HK-2 (cell line): Measurements from ENCODE around the gene ADARB2.
"Not testable (repeated sequence)": the region's sequence is repeated elsewhere in the genome, so short reads cannot be mapped to it uniquely, and the experiment has no call there.

Source experiments
- DNase-seq: peaks from one replicate; pipeline ENCODE4 v3.0.0-alpha.2; 2018; ENCODE audit not compliant: unreplicated experiment

ADARB2 gene

DNA sequence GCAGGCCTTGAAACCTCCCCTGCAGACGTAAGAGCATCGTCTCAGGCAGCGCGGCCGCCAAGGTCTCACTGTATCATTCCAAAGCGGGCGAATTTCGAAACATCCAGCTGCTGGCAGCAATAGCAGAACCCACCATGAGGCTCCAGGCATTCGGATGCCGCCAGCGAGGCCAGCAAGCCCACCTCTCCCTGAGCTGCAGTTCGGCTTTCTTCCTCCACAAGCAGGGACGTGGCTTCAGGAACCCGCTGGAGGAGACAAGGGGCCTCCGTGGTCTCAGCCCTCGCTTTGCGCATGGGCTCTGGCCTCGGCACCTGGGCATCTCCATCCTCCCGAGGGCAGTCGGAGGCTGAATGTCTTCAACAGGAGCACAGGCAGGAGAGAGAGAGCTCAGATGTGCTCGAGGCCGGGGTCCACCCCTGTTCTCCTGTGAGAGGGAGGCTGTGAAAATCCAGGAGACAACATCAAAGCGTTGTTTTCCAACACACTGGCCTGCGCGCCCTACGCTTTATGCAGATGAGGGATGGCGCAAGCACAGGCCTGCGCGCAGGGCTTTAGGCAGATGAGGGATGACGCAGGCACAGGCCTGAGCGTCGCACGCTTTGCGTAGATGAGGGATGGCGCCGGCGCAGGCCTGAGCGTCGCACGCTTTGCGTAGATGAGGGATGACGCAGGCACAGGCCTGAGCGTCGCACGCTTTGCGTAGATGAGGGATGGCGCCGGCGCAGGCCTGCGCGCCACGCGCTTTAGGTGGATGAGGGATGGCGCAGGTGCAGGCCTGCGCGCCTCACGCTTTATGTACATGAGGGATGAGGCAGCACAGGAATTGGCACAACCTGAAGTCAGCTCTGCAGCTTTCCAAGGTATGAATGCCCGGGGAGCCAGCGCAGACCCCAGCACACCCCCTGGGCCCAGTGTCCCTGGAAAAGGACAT, 577.9 kb downstream of the ADARB2 start:
- no peak for DNase-seq

DNA sequence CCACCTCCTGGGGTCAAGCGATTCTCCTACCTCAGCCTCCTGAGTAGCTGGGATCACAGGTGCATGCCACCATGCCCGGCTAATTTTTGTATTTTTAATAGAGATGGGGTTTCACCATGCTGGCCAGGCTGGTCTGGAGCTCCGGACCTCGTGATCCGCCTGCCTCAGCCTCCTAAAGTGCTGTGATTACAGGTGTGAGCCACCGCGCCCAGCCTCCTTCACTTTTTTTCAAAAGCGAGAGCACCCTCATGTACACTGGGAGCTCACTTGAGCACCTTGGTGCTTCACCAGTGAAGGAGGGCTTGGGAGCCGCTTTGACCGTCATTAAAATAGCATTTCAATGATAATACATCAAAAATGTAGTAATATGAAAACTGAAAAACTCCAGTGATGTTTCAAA, 578.8 kb downstream of the ADARB2 start:
- not testable (repeated sequence) for DNase-seq

DNA sequence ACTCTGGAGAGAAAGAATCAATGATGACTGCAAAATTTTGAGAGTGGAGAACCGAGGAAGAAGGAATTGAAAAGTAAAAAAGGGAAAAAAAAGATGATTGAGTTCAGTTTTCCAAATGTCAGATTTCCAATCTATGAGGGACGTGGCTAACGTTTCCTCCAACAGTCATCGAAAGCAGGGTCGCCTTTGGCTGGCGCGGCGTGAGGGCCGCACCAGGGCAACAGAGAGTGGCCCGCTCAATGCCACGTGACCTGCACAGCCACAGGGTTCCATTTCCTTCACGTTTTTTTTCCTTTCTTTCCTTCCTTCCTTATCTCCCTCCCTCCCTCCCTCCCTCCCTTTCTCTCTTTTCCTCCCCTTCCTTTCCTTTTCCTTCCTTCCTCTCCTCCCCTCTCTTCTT, 579.3 kb downstream of the ADARB2 start:
- no peak for DNase-seq

DNA sequence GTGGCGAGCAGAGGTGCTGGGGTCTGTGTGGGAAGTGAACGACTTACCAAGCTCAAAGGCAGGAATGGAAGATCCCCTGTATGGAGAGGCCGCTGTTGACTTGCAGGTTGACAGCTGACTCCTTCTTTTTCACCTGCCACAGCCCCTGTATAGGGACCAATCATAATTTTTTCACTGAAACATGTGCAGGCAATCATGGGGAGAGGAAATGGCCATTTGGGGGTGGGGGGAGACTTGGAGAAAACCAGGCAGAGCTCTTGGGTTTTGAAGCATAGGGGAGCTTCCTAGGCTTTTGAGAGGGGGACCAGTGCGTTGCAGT, 579.8 kb downstream of the ADARB2 start:
- DNase-seq, result no peak

DNA sequence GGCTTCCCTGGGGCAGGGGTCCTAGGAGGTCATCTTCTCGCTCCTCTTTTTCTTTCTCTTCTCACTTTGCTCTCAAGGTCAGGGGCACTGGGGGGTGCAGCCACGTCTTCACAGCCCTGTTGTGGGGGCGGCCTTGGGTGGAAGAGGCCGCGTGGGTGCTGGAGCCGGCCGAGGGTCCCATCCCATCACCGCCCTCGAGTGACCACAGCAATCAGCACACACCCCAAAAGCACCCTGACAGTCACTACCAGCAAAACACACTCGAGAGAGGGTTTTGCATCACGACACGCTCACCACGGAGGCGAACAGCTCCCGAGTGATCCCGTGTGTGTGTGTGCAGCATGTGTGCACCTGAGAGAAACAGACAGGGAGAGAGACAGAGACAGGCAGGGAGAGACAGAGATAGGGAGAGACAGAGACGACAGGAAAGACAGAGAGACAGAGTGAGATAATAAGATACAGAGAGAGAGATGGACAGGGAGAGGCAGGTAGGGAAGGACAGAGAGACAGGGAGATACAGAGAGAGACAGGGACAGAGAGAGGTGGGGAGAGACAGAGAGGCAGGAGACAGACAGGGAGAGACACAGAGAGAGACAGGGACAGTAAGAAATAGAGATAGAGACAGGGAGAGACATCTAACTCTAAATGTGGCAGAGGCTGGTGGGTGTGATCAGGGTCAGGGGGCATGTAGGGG, 580.3 kb downstream of the ADARB2 start:
- no peak for DNase-seq

DNA sequence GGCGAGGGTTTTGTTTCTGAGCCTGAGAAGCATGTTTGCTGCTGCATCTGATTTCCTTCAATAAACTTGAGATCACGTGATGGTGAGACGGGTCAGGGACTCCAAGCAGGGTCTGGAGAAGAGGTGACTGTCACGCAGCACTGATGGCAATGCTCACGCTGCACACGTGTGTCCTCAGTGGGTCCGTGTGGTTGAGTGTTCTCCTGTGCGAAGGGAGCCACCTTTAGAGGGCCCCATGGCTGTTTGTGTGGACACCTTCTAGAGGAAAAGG, 580.8 kb downstream of the ADARB2 start:
- DNase-seq, result no peak

DNA sequence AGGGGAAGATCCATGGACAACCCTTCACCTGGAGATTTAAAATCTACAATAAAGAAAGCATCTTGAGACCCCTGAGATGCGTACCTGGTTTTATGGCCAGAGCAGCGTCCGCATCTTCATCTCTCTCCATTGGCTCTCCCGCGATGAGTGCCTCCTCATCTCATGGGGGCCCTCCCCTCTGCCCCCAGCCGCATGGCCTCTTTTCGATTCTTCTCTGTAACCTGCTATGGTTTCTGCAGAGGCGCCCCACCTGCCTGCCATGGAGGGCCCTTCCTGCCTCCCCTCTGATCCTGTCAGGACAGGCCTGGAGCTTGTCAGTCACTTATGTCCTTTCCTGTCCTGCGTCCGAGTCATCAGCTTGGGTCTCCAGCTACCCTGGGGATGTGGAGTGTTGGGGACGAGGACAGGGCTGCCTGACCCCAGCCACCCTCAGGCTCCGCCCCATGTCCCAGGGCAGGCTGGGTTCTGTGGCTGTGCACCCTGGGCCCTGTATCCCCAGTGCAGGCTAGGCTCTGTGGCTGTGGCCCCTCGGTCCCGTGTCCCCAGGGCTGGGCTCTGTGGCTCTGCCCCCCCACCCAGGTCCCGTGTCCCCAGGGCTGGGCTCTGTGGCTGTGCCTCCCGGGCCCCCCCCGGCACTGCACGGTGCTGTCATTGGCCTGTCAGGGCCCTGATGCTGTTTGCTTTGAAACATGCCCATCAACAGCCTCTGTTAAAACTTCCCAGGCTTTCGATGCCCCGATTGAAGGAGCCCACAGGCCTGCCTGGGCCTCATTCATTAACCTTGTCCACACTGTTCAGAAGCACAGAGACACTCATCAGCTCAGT, 581.3 kb downstream of the ADARB2 start:
- DNase-seq, result no peak

DNA sequence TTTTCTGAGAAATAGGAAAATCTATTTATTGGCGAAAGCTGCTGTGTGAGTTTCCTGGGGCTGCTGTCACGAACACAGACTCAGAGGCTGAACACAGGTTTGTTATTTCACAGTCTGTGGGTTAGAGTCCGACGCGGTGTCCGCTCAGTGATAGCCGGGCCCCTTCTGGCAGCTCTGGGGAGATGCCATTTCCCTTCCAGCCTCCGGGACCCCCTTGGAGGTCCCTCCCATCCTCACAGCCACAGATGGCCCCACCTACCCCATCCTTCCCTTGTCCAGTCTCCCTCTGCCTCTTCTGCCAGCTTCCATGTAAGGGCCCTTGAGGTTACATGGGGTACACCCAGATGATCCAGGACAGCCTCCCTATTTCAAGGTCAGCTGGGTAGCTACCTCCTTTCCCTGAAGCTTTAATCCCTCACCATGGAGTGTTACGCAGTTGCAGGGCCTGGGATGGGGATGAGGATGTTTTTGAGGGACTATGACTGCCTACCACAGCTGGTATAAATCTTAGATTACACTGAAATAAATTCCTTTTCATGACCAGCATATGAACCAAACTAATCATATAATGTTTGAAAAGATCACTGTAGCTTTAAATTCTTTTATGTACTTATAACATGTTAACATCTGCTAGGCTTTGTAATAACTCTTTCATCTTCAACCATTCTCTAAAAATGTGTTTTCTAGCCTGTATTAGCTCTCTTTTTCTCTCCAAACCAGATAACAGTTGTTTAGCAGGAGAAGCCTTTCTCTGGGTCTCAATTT, 582.6 kb downstream of the ADARB2 start:
- DNase-seq, result no peak

DNA sequence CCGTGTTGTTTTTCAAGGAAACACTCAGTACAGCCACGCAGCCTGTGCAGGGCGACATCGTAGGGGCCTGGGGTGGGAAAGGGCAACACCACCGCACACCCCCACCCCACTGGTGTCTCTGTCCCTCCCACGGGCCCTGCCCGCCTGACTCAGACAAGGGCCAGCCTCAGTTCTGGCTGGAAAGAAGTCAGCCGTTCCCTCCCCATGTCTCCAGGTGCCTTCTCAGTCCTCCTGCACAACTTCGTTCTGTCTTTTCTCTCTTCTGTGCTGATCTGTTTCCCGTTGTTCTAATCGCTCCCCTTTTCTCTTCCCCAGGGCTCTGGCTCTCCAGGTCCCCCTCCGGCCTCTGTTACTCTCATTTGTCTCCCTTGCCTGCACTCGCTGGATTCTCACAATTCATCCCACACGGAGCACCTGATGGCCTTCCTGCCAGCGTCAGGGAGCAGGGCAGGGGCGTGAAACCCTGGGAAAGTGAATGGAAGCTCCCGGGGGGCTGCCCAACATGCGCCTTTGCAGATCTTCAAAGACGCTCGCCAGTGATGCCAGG, 583.4 kb downstream of the ADARB2 start:
- no peak for DNase-seq

DNA sequence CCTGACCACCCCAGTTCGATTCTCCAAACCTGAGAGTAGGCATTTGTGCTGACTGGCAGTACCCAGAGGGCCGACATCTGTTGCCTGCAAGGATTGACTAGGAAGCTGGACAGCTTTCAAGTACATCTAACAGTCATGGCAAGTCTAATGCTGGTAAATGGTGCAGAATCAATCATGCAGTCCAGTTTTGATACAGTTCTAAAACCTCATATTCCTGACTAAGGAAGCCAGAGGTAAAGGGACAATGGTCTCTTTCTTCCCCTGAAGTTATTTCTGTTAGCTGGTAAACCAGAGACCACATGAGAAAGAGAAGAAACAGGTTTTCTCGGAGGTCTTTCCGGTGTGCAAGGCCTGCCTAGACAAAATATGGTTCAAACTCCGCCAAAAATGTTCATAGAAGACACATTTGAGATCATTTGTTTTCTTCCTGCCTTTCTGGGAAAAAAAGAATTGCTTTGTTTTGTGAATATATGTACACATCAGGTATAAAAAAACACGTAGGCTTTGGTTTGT, 584.0 kb downstream of the ADARB2 start:
- DNase-seq, result no peak

DNA sequence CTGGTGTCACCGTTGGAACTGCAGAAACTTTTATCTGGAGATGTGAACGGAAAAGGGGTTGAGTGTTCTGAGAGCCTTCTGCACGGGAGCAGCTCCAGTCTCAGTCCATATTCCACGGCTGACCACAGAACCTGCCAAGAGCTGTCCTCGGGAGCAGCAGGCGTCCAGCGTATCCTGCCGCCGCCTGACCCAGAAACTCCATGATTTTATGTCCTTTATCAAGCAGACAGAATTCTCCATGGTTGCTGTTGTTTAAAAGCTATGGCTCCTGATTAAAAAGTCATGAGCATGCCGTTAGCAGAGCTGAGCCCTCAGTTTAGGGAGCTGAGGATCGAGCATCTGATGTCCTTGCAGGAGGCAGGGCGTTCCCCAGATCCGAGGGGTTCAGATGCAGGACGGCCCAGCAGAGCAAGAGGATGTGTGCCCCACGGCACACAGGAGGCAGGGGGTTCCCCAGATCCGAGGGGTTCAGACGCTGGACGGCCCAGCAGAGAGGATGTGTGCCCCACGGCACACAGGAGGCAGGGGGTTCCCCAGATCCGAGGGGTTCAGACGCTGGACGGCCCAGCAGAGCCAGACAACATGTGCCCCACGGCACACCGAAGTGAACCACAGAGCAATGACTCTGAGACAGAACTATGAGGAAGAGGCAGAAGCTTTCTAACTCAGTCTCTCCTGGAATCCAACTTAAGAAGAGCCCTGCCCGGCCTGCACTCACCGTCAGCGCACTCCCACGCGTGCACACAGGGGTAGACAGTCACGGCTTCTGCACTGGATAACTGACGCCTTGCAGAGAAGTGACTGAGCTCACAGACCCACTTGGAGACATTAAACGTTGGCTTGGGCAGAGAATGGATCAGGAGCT, 584.7 kb downstream of the ADARB2 start:
- no peak for DNase-seq

DNA sequence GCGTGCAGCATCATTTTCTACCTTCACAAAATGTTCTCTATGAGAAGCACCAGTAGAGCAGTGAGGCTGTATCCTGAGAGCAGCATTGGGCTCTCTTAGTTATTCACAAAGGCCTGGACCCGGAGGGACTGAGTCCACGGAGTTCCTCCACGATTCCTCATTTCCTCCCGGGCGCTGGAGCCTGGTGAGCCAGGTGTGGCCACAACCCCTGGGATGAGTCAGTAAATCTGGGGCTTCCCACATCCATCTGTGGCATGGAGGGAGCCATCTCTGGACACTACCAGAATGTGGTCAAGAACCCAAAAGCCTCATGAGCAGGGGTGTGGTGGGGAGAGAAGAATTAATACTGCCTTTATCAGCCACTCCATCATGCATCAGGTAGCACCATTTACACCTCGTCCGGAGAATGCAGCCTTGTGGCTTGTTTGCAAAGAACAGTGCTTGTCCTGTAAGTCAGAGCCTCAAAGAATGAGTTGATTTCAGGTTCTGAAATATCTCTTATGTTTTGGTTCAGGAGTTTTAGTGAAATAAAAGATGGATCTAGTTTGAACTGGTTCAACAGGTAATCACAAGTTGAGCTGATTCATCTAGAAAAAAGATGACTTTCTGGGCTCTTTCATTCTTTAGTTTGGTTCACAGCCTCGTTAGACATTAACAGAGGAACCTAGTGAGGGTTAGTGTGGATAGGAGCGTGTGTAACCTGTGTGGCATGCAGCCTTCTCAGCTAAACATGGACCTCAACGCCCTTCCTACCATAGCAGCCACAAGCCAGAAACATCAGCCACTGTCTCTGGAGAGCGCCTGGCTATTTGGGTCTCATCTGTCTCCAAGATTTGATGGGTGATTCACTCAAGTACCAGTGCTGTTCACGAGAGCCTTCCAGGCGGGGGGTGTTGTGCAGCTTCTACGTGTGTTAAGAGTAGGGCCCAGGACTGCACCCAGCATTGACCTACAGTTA, 586.0 kb downstream of the ADARB2 start:
- peak; percentile 72 for DNase-seq

DNA sequence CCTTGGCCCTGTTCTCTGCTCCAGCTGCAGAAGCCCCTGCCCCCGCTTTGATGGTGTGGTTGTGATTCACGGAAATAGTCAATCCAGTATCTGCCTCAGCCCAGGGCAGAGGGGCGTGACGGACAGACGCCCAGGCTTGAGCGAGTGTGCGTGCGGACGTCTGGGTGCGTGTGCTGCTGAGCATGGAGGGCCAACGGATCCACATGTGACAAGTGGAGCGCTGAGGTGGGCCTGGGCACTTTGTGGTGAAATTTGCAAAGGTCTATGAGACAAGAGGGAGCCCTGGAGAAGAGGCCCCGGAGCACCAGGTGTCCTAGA, 586.7 kb downstream of the ADARB2 start:
- peak; percentile 13 for DNase-seq

DNA sequence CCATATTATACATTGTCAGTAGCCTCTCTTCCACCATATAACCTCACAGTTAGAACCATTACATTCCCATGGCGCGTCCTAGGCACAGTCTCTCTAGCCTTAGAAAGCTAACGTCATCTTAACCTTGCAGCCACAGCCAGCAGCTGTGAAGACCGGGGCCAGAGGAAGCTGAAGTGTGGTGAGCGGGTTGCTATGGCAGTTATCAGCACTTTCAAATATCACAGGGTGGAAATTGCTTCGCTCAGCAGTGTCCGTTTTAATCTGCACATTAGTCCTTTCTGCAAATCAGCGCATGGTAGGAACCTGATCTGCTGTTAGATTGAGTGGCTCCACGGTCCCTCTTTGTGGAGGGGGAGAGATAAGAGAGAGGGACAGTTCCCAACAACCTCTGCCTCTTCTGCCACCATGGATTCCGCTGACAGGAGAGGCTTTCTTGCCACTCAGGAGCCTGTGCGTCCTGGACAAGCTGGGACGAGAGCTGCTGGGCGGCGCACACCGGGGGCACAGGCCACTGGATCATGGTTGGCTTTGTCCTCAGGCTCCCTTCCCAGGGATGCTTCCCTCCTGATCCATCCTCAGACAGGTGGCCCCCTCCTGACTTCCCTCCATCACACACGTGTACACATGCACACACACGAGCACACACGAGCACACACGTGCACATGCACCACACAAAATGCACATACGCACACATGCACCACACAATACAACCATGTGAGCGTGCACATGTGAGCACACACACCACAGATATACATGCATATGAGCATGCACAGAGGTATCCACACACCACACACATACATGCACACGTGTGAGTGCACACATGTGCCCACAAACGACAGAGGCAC, 587.3 kb downstream of the ADARB2 start:
- DNase-seq, result no peak

DNA sequence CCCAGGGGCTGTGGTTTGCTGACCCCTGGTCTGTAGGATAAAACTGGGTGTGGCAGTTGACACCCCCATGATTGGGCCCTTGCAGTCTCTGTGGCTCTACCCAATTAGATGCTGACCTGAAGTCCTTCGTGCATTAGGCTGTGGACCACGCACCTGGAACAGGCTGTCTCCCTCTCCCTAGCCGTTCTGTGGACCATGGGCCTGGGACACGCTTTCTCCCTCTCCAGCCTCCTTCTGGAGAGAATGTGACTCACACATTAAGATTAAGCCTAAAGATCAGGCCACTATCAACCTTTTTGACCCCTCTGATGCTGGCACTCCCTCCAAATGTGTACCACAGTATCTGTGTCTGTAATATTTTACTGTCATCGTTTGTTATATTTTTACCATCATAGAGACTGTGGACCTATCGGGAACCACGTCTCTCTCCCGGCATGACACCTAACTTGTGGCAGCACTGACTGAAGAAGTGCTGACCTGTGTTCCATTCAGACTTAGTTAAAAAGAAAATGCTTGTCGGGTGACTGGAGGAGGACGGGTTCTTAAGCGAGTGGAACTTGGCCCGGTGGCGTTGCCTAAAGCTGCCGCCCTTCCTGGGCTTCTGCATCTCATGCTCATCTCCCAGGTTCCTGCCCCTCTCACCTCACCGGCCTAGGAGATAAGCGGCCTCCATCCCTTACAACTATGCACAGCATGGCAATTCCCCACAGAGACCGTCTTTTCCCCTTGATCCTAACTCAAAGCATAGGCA, 588.3 kb downstream of the ADARB2 start:
- DNase-seq, result no peak

DNA sequence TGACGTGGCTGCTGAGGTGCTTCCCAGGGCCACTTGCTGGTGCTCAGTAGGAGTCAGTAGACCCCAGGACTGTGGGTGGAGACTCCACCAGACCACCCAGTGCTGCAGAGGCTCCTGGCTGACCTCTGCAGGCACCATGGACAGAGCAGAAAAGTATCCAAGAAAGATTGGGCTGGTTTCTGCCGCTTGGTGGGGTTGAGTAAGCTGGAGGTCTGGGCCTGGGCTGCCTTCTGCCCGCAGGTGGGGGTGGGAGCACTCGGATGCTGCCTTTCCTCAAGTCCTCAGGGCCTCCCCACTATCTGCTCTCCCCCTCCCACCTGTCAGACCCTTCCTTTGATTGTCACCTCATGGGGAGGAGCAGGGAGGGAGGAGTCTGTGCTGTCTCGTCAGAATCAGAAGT, 589.5 kb downstream of the ADARB2 start:
- no peak for DNase-seq

DNA sequence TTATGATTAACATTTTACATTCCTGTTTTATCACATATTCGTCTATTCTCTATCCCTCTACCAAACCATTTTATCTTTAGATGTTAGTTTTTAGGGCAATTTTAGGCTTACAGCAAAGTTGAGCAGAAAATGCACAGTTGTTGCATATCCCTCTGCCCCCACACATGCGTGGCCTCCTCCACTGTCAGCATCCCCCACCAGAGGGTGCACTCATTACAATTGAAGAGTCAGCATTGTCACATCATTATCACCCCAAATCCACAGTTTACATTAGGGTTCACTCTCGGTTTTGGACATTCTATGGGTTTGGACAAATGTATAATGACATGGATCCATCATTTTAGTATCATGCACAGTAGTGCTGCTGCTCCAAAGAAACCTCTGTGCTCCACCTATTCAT, 594.7 kb downstream of the ADARB2 start:
- DNase-seq, result no peak

DNA sequence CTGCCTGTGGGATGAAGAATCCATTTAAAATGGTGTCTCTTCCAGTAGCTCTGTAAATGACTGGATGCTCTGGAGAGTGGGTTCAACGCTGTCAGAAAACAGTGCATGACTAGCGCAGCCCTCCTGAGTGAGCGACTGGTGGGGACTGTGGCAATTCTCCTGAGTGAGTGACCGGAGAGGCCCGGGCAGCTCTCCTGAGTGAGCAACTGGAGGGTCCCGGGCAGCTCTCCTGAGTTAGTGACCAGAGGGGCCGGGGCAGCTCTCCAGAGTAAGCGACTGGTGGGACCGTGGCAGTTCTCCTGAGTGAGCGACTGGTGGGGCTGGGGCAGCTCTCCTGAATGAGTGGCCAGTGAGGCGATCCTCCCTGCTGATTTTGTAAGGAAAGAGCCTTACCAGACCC, 595.6 kb downstream of the ADARB2 start:
- no peak for DNase-seq
